Epithelial cell of esophagus (primary cell): Measurements from ENCODE around the gene RPL13.
"Not testable (repeated sequence)": the region's sequence is repeated elsewhere in the genome, so short reads cannot be mapped to it uniquely, and the experiment has no call there.

Source experiments
- DNase-seq: peaks from one replicate; pipeline ENCODE4 v3.0.0; 2010; ENCODE audit warnings: low read depth
- H3K4me3 ChIP-seq: 2 replicates; pipeline ENCODE4 v1.5.1; 2011; ENCODE audit warnings: mild to moderate bottlenecking, low read length, control low read depth
- CTCF ChIP-seq: IDR thresholded peaks from 2 replicates; pipeline ENCODE4 v1.5.1; 2011; ENCODE audit warnings: low read depth, mild to moderate bottlenecking, low read length, control low read depth, inconsistent platforms; ENCODE audit not compliant: insufficient read depth; ENCODE audit errors: missing control alignments

RPL13 gene

DNA sequence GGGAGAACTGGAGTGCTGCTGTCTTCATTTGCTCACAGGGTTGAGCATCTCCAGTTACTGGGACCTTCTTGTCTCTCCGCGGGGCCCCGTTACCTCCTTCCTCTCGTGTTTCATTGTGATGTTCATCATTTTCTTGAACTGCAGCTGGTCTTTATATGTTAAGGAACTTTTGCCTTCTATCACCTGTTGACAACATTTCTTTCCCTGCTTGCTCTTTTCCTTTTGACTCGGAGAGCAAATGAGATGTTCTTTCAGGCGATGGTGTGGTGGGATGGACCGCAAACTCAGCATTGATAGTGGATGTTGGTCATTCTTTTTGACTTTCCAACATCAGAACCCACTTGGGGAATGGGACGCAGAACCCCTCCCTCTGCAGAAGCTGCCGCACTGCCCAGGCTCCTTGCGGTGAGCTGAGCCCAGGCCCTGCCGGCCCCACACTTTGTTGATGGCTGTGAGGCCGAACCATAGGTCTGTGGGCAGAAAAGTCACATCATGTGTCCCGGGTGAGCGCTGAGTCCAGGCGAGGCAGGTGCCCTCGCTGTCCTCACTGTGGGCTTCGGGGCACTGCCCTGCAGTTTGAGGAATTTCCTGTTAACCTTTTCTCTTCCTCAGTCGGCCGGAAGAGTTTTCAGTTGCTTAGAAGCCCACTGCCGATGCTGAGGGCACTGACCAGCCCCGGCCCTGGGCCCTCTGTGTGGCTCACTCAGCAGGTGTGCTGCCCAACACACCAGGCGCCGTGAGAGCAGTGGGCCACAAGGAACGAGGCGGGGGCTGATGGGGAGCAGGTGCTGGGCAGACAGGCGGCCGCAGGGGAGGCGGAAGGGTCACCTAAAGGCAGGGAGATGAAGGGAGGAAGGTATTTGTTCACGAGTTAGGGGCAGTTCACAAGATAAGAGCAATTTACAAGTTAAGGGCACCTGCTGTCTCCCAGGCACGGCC, 7.4 kb downstream of the RPL13 start:
- DNase-seq: no peak
- TF ChIP-seq CTCF: no peak
- no peak overlapping the region for H3K4me3 ChIP-seq

DNA sequence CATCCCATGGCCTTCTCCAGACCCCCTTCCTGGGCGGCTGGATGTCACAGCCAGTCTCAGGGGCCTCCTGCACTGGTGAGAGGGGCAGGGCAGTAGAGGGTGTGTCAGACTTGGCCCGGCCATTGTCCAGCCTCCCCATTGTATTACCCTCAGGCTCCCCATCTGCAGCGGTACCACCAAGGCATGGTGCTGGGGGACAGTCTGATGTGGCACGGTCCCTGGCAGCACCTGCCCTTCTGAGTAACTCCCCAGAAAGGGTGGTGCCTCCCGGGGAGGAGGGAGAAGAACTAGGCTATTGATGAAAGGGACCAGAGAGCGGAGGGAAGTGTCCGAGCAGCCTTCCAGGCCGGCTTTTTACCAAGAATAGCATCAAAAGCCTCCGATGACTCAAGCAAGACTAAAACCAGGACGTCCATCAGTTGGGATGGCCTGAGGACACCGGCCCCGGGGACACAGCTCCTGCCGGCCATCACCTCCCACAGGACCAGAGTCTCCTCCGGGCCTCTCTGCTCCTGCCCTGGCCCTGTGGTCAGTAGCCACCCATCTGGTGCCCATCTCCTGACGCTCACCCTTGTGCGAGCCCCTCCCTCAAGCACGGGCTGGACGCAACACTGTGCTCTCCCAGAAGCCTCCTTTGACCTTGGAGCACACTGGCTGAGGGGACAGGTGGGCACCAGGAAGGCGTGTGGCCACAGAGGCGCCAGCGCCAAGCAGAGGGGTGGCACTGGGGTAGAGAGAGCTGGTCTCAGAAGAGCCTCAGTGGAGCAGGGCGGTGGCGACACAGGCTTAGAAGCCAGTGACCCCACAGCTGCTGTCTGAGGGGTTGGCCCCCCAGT, 9.2 kb downstream of the RPL13 start:
- no peak for TF ChIP-seq CTCF
- no peak overlapping the region for H3K4me3 ChIP-seq
- no peak for DNase-seq

DNA sequence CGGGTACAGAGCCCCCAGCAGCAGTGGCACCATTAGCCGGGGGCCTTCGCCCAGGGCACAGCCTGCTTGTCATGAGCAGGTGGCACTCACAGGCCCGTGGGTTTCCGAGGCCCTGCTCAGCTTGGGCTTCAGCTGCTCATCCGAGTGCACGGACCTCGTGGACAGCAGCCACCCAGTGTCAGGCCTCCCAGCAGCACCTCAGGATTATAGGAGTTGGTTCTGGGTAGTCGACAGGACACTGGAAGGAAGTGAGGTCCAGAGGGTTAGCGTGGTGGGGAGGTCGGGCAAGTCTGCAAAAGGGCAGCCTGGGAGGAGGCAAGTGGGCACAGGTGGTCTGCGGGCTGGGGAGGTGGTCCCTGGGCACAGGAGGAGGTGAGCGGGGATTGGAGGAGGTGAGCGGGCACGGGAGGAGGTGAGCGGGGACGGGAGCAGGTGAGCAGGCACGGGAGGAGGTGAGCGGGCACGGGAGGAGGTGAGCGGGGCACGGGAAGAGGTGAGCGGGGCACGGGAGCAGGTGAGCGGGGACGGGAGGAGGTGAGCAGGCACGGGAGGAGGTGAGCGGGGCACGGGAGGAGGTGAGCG, 10.0 kb downstream of the RPL13 start:
- DNase-seq: no peak
- H3K4me3 ChIP-seq: no peak overlapping the region
- TF ChIP-seq CTCF: no peak

DNA sequence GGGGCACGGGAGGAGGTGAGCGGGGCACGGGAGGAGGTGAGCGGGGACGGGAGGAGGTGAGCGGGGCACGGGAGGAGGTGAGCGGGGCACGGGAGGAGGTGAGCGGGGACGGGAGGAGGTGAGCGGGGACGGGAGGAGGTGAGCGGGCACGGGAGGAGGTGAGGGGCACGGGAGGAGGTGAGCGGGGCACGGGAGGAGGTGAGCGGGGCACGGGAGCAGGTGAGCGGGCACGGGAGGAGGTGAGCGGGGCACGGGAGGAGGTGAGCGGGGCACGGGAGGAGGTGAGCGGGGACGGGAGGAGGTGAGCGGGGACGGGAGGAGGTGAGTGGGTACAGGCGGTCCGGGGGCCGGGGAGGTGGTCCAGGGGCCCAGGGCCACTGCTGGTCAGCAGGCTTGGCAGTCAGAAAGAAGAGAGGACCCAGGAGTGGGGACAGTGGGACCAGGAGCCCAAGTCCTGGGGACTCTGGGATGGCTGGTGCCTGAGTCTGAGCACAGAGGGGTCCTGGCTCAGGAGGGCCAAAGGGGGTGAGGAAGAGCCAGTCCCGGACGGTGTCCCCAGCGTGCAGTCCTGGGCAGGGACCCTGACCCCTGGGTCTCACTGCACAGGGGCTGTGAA, 10.6 kb downstream of the RPL13 start:
- not testable (repeated sequence) for H3K4me3 ChIP-seq, DNase-seq

DNA sequence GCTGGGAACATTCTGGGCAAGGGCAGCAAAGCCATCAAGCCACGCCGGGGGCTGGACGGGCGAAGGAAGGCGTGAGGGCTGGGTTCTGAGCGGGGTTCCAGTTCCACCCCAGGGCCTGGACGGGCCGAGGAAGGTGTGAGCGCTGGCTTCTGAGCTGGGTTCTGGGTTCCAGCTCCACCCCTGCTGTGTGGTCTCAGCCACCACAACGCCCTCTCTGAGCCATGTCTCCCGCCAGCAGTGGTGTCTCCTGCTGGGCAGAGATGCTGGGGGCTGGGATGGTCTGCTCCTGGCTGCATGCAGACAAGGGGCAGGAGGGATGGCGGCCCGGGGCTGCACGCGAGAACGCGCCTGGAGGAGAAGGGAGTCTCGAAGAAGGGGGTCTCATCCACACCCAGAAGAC, 11.2 kb downstream of the RPL13 start:
- no peak for DNase-seq
- no peak for TF ChIP-seq CTCF
- H3K4me3 ChIP-seq: no peak overlapping the region

- no peak for TF ChIP-seq CTCF
- H3K4me3 ChIP-seq: no peak overlapping the region
- no peak for DNase-seq
Measured at GRCh38 chr16:89572073-89572484, 11.6 kb downstream of the RPL13 start.
